ACC112 (cell line): ENCODE measurements around the gene RPS6KB1.
"Not testable (repeated sequence)": the region's sequence is repeated elsewhere in the genome, so short reads cannot be mapped to it uniquely, and the experiment has no call there.

Experiments
- H2AFZ ChIP-seq: fragments of 200-600 bp; sonication (generic); one replicate; pipeline ENCODE4 v1.6.0; 2017; ENCODE audit warnings: antibody characterized with exemption, low read length; ENCODE audit not compliant: unreplicated experiment
- H3K27ac ChIP-seq: fragments of 200-600 bp; sonication (generic); 2 replicates; pipeline ENCODE4 v1.5.1; 2014; ENCODE audit warnings: low read depth, mild to moderate bottlenecking, antibody characterized with exemption, low read length, moderate library complexity
- H3K27me3 ChIP-seq: fragments of 200-600 bp; sonication (generic); 2 replicates; pipeline ENCODE4 v1.6.1; 2014; ENCODE audit warnings: mild to moderate bottlenecking, antibody characterized with exemption, low read length, moderate library complexity, mixed read lengths; ENCODE audit not compliant: insufficient read depth
- H3K36me3 ChIP-seq: fragments of 200-600 bp; sonication (generic); 2 replicates; pipeline ENCODE4 v1.6.1; 2016; ENCODE audit warnings: mild to moderate bottlenecking, antibody characterized with exemption, low read length, moderate library complexity, mixed read lengths; ENCODE audit not compliant: insufficient read depth
- H3K4me1 ChIP-seq: fragments of 200-600 bp; sonication (generic); one replicate; pipeline ENCODE4 v1.6.1; 2016; ENCODE audit warnings: low read length, mixed read lengths; ENCODE audit not compliant: insufficient read depth, unreplicated experiment, control insufficient read depth
- H3K4me3 ChIP-seq: fragments of 200-600 bp; sonication (generic); 2 replicates; pipeline ENCODE4 v1.5.1; 2014; ENCODE audit warnings: mild to moderate bottlenecking, low read depth, low read length
- H3K79me2 ChIP-seq: fragments of 200-600 bp; sonication (generic); one replicate; pipeline ENCODE4 v1.6.0; 2016; ENCODE audit warnings: low read length; ENCODE audit not compliant: control insufficient read depth, unreplicated experiment, insufficient read depth

The RPS6KB1 gene

GRCh38 chr17:59853168-59853918, 39.6 kb upstream of the RPS6KB1 start:
- no peak overlapping the region for H3K4me3 ChIP-seq
- H2AFZ ChIP-seq = no peak overlapping the region
- H3K27me3 ChIP-seq = no peaks in the 10 kb centered on the region
- H3K36me3 ChIP-seq = no peaks in the 10 kb centered on the region
- peaks cover 39% of the 10 kb centered on the region for H3K4me1 ChIP-seq
- H3K79me2 ChIP-seq = no peaks in the 10 kb centered on the region
- H3K27ac ChIP-seq = peak overlapping the region; percentile 73

GRCh38 chr17:59853919-59854729, 38.8 kb upstream of the RPS6KB1 start:
- not testable (repeated sequence) for H3K36me3 ChIP-seq, H3K27me3 ChIP-seq, H3K4me3 ChIP-seq, H3K79me2 ChIP-seq, H2AFZ ChIP-seq
- H3K27ac ChIP-seq = peak overlapping the region; percentile 73
- H3K4me1 ChIP-seq = peaks cover 35% of the 10 kb centered on the region

DNA sequence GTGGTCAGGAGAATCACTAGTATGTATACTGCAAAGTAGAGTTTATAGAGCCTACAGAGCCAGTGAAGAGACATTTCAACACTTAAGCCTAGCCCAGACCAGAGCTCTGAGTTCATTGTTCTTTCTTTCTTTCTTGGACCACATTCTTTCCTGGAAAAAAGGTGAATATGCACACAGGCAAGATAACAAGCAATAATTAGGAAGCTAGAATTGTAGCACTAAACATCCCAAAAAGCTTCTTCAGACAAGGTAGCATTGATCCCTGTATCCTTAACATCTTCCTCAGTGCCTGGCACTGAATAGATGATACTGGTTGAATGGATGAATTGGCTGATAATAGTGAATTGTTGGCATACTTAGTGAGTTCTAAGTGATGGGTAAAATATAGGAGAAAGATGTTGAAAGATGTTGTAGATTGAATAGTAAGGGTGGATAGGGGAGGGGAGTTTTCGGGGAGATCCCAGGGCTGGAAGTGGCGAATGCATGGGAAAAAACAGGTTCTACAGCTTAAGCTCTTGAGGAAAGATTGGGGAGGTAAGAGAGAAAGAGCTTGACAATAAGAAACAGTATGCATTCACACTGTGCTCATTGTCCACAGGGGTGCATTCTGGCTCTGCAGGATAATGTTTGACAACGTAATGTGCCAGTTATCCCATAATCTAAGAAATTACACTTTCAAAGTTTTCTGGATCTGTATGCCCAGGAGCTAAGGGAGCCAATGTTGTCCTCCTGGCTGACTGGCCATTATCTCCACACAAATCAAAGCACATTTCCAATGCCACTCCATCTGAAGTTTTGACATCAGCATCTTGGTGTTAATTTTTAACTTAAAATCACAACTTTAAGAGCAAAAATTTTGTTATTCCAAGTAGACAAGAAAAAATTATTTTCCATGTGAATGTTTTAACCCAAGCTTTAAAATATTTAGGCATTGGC, 35.8 kb upstream of the RPS6KB1 start:
- H3K79me2 ChIP-seq = no peaks in the 10 kb centered on the region
- H3K4me1 ChIP-seq = peaks cover 24% of the 10 kb centered on the region

DNA sequence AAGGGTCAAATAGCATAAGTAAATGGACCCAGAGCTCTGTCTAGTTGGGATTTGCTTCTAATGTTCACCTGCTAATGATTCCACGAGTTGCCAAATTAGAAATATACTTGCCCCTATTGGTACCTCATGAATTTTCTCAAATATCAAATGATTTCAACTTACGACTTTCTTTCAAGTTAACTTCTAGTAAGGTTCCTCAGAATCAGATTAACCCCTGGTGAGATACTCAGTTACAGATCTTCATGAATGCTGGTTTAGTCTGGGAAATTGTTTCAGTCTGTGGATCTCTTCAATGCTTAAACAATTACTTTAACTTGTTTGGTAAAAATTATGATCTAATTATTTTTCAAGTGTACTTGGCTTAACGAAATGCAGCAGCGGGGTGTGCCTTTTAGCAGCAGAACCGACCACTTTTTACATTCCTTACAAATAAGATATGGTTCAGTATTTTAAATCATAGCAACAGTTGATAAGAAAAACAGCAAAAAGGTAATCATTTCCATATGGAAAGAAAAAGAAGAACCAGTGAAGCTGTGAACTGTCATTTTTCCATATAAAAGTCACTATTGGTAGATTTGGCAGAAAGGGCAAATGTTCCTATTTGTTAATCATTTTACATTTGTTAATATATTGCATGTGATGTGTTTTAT, 34.6 kb upstream of the RPS6KB1 start:
- Histone ChIP-seq H3K27me3 (no peaks in the 10 kb centered on the region), H3K4me3 (no peak overlapping the region), H3K79me2 (no peaks in the 10 kb centered on the region), H2AFZ (no peak overlapping the region), H3K36me3 (no peaks in the 10 kb centered on the region), H3K4me1 (peaks cover 13% of the 10 kb centered on the region), H3K27ac (no peak overlapping the region)

More for the DNA sequence above, 35.8 kb upstream of the RPS6KB1 start:
- H3K36me3 ChIP-seq = no peaks in the 10 kb centered on the region
- no peaks in the 10 kb centered on the region for H3K27me3 ChIP-seq
- no peak overlapping the region for H2AFZ ChIP-seq
- no peak overlapping the region for H3K4me3 ChIP-seq
- no peak overlapping the region for H3K27ac ChIP-seq

- H2AFZ ChIP-seq = no peak overlapping the region
- peaks cover 7% of the 10 kb centered on the region for H3K4me1 ChIP-seq
- no peaks in the 10 kb centered on the region for H3K79me2 ChIP-seq
- H3K27ac ChIP-seq = no peak overlapping the region
- H3K27me3 ChIP-seq = no peaks in the 10 kb centered on the region
- no peaks in the 10 kb centered on the region for H3K36me3 ChIP-seq
- H3K4me3 ChIP-seq = no peak overlapping the region
Observed at GRCh38 chr17:59858932-59859331, 34.0 kb upstream of the RPS6KB1 start.

DNA sequence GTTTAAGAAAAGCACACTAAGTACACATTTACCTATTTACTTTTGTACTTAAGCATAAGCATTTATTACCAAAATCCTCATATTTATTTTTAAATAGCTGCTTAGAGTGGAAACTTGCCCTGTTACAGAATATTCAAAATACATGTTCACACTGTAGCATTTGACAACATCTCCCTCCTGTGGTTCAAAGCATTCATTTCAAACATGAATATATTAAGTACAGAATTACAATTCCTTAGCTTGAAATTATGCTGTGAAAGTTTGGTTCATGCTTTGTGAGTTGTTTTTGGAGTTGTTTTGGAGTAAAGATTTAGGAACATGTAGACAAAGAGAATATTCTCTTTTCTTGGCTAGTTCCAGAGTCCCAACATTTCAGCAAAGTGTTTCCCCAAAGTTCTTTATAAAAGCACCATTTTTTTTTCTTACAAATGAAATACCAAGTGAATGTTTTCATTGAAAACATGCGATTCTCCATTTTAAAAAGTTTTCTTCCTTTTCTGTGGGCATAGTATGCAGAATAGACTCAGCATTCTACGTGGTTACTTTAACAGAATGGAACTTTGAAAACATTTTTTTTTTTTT, 33.4 kb upstream of the RPS6KB1 start:
- Histone ChIP-seq H3K79me2 (no peaks in the 10 kb centered on the region), H3K27me3 (no peaks in the 10 kb centered on the region), H2AFZ (no peak overlapping the region), H3K4me3 (no peak overlapping the region), H3K36me3 (no peaks in the 10 kb centered on the region), H3K4me1 (peaks cover 6% of the 10 kb centered on the region), H3K27ac (no peak overlapping the region)

- no peaks in the 10 kb centered on the region for H3K27me3 ChIP-seq
- H3K4me3 ChIP-seq = no peak overlapping the region
- H3K36me3 ChIP-seq = no peaks in the 10 kb centered on the region
- no peak overlapping the region for H3K27ac ChIP-seq
- H2AFZ ChIP-seq = no peak overlapping the region
- H3K79me2 ChIP-seq = no peaks in the 10 kb centered on the region
- no peaks in the 10 kb centered on the region for H3K4me1 ChIP-seq
Observed at GRCh38 chr17:59863616-59864015, 29.3 kb upstream of the RPS6KB1 start.

DNA sequence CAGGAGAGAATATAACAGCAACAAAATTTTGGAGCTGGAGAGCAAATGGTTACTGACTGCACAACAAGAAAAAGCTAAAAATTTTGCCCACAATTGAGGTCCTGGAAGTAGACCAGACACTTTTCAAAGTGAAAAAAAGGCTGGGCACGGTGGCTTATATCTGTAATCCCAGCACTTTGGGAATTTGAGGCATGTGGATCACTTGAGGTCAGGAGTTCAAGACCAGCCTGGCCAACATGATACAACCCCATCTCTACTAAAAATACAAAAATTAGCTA, 23.0 kb upstream of the RPS6KB1 start:
- no peak overlapping the region for H3K4me3 ChIP-seq

GRCh38 chr17:59870482-59870881, 22.4 kb upstream of the RPS6KB1 start:
- H3K79me2 ChIP-seq = no peaks in the 10 kb centered on the region
- no peak overlapping the region for H3K4me3 ChIP-seq
- H3K36me3 ChIP-seq = no peaks in the 10 kb centered on the region
- no peaks in the 10 kb centered on the region for H3K27me3 ChIP-seq
- H3K27ac ChIP-seq = no peak overlapping the region
- no peak overlapping the region for H2AFZ ChIP-seq
- H3K4me1 ChIP-seq = no peaks in the 10 kb centered on the region

More for the DNA sequence above, 23.0 kb upstream of the RPS6KB1 start:
- Histone ChIP-seq H3K27me3 (no peaks in the 10 kb centered on the region), H3K36me3 (no peaks in the 10 kb centered on the region), H3K27ac (no peak overlapping the region), H2AFZ (no peak overlapping the region), H3K4me1 (no peaks in the 10 kb centered on the region), H3K79me2 (no peaks in the 10 kb centered on the region)

DNA sequence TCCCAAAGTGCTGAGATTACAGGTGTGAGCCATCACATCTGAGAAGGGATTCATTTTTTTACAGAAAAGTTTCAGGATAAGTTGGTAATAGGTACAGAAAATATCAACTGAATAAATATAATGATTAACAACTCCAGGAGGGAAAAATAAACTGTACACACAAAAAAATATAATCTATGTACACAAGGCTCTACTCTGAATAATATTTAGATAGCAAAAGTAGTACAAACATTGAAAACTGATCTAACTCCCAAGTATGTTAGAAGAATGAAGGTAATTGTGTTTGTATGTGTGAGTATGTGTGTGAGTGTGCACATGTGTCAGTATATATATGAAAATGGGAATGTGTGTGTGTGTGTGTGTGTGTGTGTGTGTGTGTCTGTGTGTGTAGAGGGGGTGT, 20.6 kb upstream of the RPS6KB1 start:
- H2AFZ ChIP-seq = no peak overlapping the region
- H3K27ac ChIP-seq = no peak overlapping the region
- H3K4me1 ChIP-seq = no peaks in the 10 kb centered on the region
- H3K79me2 ChIP-seq = no peaks in the 10 kb centered on the region
- H3K36me3 ChIP-seq = peaks cover 3% of the 10 kb centered on the region; the same call in 1 of the 2 replicates
- H3K4me3 ChIP-seq = no peak overlapping the region
- H3K27me3 ChIP-seq = no peaks in the 10 kb centered on the region
